Thyroid gland (tissue), 4 donors: ENCODE data around the gene AHRR. TPM values are rescaled to one million over a fixed set of nuclear protein-coding genes. Genes with fewer than 3 reads are reported as not detected.
A peak's percentile ranks its signal among the peaks of the same experiment; 100 is the strongest.

Source experiments
- DNase-seq, 2 donors: peaks; one replicate each; pipeline ENCODE4 v3.0.0-alpha.2; 2019
- H3K27ac ChIP-seq, 3 donors: fragments of 200-600 bp; sonication (generic); 1 replicate in 2 of 3; 2 replicates in 1 of 3; pipeline ENCODE4 v1.5.1; 2016 to 2019; ENCODE audit warnings: mild to moderate bottlenecking in 1 of 3, moderate library complexity in 1 of 3
- H3K27me3 ChIP-seq: fragments of 200-600 bp; sonication (generic); one replicate; pipeline ENCODE4 v1.5.1; 2019
- H3K36me3 ChIP-seq, 2 donors: fragments of 200-600 bp; sonication (generic); one replicate each; pipeline ENCODE4 v1.5.1; 2016 to 2019
- H3K4me1 ChIP-seq, 2 donors: fragments of 200-600 bp; sonication (generic); one replicate each; pipeline ENCODE4 v1.5.1; 2017 to 2019
- H3K4me3 ChIP-seq, 3 donors: fragments of 200-600 bp; sonication (generic); replicated peaks in 1 of 3; 1 replicate in 2 of 3; 2 replicates in 1 of 3; pipeline ENCODE4 v1.5.1; 2016; ENCODE audit warnings: mild to moderate bottlenecking in 1 of 3
- H3K9me3 ChIP-seq: fragments of 200-600 bp; sonication (generic); one replicate; pipeline ENCODE4 v1.5.1; 2017
- CTCF ChIP-seq, 6 experiments: fragments of 200-600 bp in 3 of 6; fragments of 450-650 bp in 3 of 6; sonication (generic) in 3 of 6; IDR thresholded peaks; one replicate each; pipeline ENCODE4 v1.5.1; 2016 to 2019; ENCODE audit warnings: antibody characterized with exemption in 6 of 6, mild to moderate bottlenecking in 2 of 6, inconsistent platforms in 1 of 6, moderate library complexity in 1 of 6
- POLR2A ChIP-seq, 2 donors: fragments of 450-650 bp; IDR thresholded peaks; one replicate each; pipeline ENCODE4 v1.6.1; 2017; ENCODE audit warnings: antibody characterized with exemption in 2 of 2, mild to moderate bottlenecking in 2 of 2, moderate library complexity in 1 of 2
- WGBS, 2 donors: methylation state at CpG; one replicate each; pipeline ENCODE4 v1.1.5; 2017; 5-methylcytosine and 5-hydroxymethylcytosine counted together
- intact Hi-C: fragments of 100-400 bp; cut with DNase I; formaldehyde crosslinking; loops from one replicate; pipeline ENCODE4 v1.15.1; 2023
- total RNA-seq, 4 donors: library from RNA; depleted of rRNA; stranded (reverse); fragments of >200 nt; gene quantifications; one replicate each; pipeline ENCODE4 v1.2.3, GENCODE V29; 2016

The AHRR gene
- total RNA-seq, 4 donors from 2014 or later = 0.88 to 2.1 (median 1.3) TPM

GRCh38 chr5:398475-399295 lies 77.2 kb downstream of the AHRR start:
- H3K27me3 ChIP-seq = no peaks in the 10 kb centered on the region
- no peak for TF ChIP-seq POLR2A (IDR thresholded peaks at IDR 0.05)
- TF ChIP-seq CTCF (IDR thresholded peaks at IDR 0.05) = no peak
- WGBS, 2 donors = 93 to 99% methylated on average over 19 to 23 of the region's 35 CpGs
- H3K4me1 ChIP-seq = peaks cover 8 to 12% of the 10 kb centered on the region in 2 donors
- no peak for DNase-seq
- H3K9me3 ChIP-seq = no peaks in the 10 kb centered on the region
- H3K4me3 ChIP-seq = no peak overlapping the region
- H3K36me3 ChIP-seq = no peaks in the 10 kb centered on the region
- no peak overlapping the region for H3K27ac ChIP-seq
- intact Hi-C loops = no loop called here

GRCh38 chr5:399296-400281 lies 78.1 kb downstream of the AHRR start:
- intact Hi-C loops = no loop called here
- Histone ChIP-seq H3K4me1 (peaks cover 8 to 12% of the 10 kb centered on the region in 2 donors), H3K27ac (peak overlapping the region in 1 of 3 donors; percentile 44), H3K27me3 (no peaks in the 10 kb centered on the region), H3K9me3 (no peaks in the 10 kb centered on the region), H3K4me3 (no peak overlapping the region), H3K36me3 (no peaks in the 10 kb centered on the region)
- TF ChIP-seq POLR2A (IDR thresholded peaks at IDR 0.05) (no peak), CTCF (IDR thresholded peaks at IDR 0.05) (no peak)
- DNase-seq = peak; percentile 67 to 78
- 30 to 40% methylated on average over 35 to 45 of the region's 45 CpGs for WGBS, 2 donors

GRCh38 chr5:400282-401145 lies 79.0 kb downstream of the AHRR start:
- 49 to 57% methylated on average over 23 to 26 of the region's 26 CpGs for WGBS, 2 donors

More at GRCh38 chr5:400282-401145, 79.0 kb downstream of the AHRR start:
- peak overlapping the region in 1 of 3 donors; percentile 44 for H3K27ac ChIP-seq
- H3K27me3 ChIP-seq = no peaks in the 10 kb centered on the region
- H3K36me3 ChIP-seq = no peaks in the 10 kb centered on the region
- H3K9me3 ChIP-seq = no peaks in the 10 kb centered on the region
- no peak for TF ChIP-seq CTCF (IDR thresholded peaks at IDR 0.05)
- H3K4me1 ChIP-seq = peaks cover 8 to 12% of the 10 kb centered on the region in 2 donors
- no peak for DNase-seq
- H3K4me3 ChIP-seq = no peak overlapping the region
- intact Hi-C loops = no loop called here
